DOHH2 (cell line): ENCODE measurements around the gene GPR45.

Experiments used
- H3F3A ChIP-seq: fragments of 200-600 bp; sonication (generic), shearing (Covaris generic); 2 replicates; pipeline ENCODE4 v1.6.0; 2016; ENCODE audit warnings: antibody characterized with exemption, mild to moderate bottlenecking; ENCODE audit not compliant: control insufficient read depth, insufficient read depth
- H3K27ac ChIP-seq: fragments of 200-600 bp; sonication (generic); 2 replicates; pipeline ENCODE4 v1.5.1; 2014; ENCODE audit warnings: low read depth, mild to moderate bottlenecking, low read length, moderate library complexity
- H3K27me3 ChIP-seq: fragments of 200-600 bp; sonication (generic); 2 replicates; pipeline ENCODE4 v1.6.1; 2014; ENCODE audit warnings: mild to moderate bottlenecking, low read length, mixed read lengths; ENCODE audit not compliant: control insufficient read depth
- H3K36me3 ChIP-seq: fragments of 200-600 bp; sonication (generic); 2 replicates; pipeline ENCODE4 v1.6.1; 2014; ENCODE audit warnings: mild to moderate bottlenecking, low read length, moderate library complexity, mixed read lengths; ENCODE audit not compliant: control insufficient read depth
- H3K4me1 ChIP-seq: fragments of 200-600 bp; sonication (generic); 2 replicates; pipeline ENCODE4 v1.6.1; 2014; ENCODE audit warnings: mild to moderate bottlenecking, low read length, mixed read lengths; ENCODE audit not compliant: control insufficient read depth
- H3K4me2 ChIP-seq: fragments of 200-600 bp; sonication (generic); 2 replicates; pipeline ENCODE4 v1.6.0; 2014; ENCODE audit warnings: mild to moderate bottlenecking, low read length, moderate library complexity
- H3K4me3 ChIP-seq: fragments of 200-600 bp; sonication (generic); 2 replicates; pipeline ENCODE4 v1.5.1; 2014; ENCODE audit warnings: mild to moderate bottlenecking, low read length, mixed read lengths
- H3K79me2 ChIP-seq: fragments of 200-600 bp; sonication (generic); 2 replicates; pipeline ENCODE4 v1.6.1; 2014; ENCODE audit warnings: mild to moderate bottlenecking, low read length, mixed read lengths; ENCODE audit not compliant: control insufficient read depth
- H3K9me2 ChIP-seq: fragments of 200-600 bp; sonication (generic); replicated peaks from 2 replicates; pipeline ENCODE4 v1.6.1; 2014; ENCODE audit warnings: mild to moderate bottlenecking, low read length, mixed read lengths; ENCODE audit not compliant: control insufficient read depth
- H3K9me3 ChIP-seq: fragments of 200-600 bp; sonication (generic); 2 replicates; pipeline ENCODE4 v1.6.1; 2014; ENCODE audit warnings: antibody characterized with exemption, low read length, mixed read lengths; ENCODE audit not compliant: control insufficient read depth, insufficient read depth
- H4K20me1 ChIP-seq: fragments of 200-600 bp; sonication (generic); 2 replicates; pipeline ENCODE4 v1.6.0; 2014; ENCODE audit warnings: low read depth, mild to moderate bottlenecking, antibody characterized with exemption, low read length, moderate library complexity; ENCODE audit not compliant: control insufficient read depth, insufficient read depth
- EZH2phosphoT487 ChIP-seq: fragments of 200-600 bp; sonication (generic); IDR thresholded peaks from 2 replicates; pipeline ENCODE4 v1.6.1; 2017; ENCODE audit warnings: borderline replicate concordance, mild to moderate bottlenecking, antibody characterized with exemption, low read length, moderate library complexity, mixed read lengths
- TF ChIP-seq, protein P1 (sequence below): fragments of 200-600 bp; sonication (generic); IDR thresholded peaks from one replicate; pipeline ENCODE4 v1.5.1; 2014; ENCODE audit warnings: antibody characterized with exemption, mild to moderate bottlenecking, low read depth, low read length; ENCODE audit not compliant: poor library complexity, severe bottlenecking

Gene GPR45

DNA sequence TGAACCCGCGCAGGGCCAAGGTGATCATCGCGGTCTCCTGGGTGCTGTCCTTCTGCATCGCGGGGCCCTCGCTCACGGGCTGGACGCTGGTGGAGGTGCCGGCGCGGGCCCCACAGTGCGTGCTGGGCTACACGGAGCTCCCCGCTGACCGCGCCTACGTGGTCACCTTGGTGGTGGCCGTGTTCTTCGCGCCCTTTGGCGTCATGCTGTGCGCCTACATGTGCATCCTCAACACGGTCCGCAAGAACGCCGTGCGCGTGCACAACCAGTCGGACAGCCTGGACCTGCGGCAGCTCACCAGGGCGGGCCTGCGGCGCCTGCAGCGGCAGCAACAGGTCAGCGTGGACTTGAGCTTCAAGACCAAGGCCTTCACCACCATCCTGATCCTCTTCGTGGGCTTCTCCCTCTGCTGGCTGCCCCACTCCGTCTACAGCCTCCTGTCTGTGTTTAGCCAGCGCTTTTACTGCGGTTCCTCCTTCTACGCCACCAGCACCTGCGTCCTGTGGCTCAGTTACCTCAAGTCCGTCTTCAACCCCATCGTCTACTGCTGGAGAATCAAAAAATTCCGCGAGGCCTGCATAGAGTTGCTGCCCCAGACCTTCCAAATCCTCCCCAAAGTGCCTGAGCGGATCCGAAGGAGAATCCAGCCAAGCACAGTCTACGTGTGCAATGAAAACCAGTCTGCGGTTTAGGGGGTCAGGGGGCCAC is 897 bp downstream of the GPR45 start:
- no peak overlapping the region for H3K4me3 ChIP-seq
- H3K27ac ChIP-seq, result no peak overlapping the region
- no peaks in the 10 kb centered on the region for H3K9me2 ChIP-seq
- H3K27me3 ChIP-seq, result no peaks in the 10 kb centered on the region
- H3K9me3 ChIP-seq, result no peaks in the 10 kb centered on the region
- no peaks in the 10 kb centered on the region for H3K79me2 ChIP-seq
- no peaks in the 10 kb centered on the region for H3F3A ChIP-seq
- no peaks in the 10 kb centered on the region for H3K36me3 ChIP-seq
- H4K20me1 ChIP-seq, result no peaks in the 10 kb centered on the region
- TF ChIP-seq EZH2phosphoT487, result no peak
- TF ChIP-seq, protein P1, sequence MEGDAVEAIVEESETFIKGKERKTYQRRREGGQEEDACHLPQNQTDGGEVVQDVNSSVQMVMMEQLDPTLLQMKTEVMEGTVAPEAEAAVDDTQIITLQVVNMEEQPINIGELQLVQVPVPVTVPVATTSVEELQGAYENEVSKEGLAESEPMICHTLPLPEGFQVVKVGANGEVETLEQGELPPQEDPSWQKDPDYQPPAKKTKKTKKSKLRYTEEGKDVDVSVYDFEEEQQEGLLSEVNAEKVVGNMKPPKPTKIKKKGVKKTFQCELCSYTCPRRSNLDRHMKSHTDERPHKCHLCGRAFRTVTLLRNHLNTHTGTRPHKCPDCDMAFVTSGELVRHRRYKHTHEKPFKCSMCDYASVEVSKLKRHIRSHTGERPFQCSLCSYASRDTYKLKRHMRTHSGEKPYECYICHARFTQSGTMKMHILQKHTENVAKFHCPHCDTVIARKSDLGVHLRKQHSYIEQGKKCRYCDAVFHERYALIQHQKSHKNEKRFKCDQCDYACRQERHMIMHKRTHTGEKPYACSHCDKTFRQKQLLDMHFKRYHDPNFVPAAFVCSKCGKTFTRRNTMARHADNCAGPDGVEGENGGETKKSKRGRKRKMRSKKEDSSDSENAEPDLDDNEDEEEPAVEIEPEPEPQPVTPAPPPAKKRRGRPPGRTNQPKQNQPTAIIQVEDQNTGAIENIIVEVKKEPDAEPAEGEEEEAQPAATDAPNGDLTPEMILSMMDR, result no peak
- H3K4me1 ChIP-seq, result peaks cover 7% of the 10 kb centered on the region
- no peak overlapping the region for H3K4me2 ChIP-seq

DNA sequence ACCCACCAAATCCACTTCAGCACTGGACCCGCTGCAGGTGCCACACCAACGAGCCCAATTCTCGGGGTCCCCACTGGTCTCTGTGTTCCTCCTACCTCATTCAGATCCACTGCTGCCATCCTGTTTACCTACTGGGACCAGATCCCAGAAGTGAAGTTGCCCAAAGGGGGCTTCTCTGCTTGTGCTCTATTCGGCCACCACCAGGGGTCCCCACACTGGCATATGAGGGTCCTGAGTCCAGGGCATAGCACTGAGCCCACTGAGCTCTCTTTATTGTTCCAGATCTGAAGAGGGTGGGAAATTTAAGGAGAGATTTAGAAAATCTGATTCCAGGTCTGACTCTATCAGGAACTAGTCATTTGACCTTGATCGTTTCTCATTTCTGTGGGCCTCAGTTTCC is 2.4 kb downstream of the GPR45 start:
- Histone ChIP-seq H3K4me2 (no peak overlapping the region), H3F3A (no peaks in the 10 kb centered on the region), H3K27me3 (no peaks in the 10 kb centered on the region), H3K9me2 (no peaks in the 10 kb centered on the region), H3K4me1 (no peaks in the 10 kb centered on the region), H3K27ac (no peak overlapping the region), H3K4me3 (no peak overlapping the region), H3K9me3 (no peaks in the 10 kb centered on the region), H3K36me3 (no peaks in the 10 kb centered on the region), H3K79me2 (no peaks in the 10 kb centered on the region), H4K20me1 (no peaks in the 10 kb centered on the region)
- TF ChIP-seq, protein P1, result peak; percentile 52
- no peak for TF ChIP-seq EZH2phosphoT487

DNA sequence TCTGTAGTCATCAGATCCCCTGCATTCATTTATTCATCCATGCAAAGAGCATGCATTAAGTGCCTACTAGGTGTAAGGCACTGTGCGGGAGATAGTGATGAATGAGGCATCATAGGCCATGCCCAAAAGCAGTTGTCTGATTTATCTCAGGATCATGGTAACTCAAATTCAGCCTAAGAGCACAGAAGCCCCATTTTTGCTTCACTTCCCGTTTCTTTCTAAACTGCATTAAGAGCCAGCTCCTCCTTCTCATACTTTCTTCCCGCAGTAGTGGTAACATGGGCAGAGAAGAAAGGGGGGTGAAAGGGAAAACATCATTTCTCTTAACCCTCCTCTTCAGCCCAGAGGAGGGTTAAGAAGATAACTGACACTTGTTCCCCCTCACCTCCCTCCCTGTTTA is 2.9 kb downstream of the GPR45 start:
- Histone ChIP-seq H3K36me3 (no peaks in the 10 kb centered on the region), H4K20me1 (no peaks in the 10 kb centered on the region), H3K4me1 (no peaks in the 10 kb centered on the region)

More for the DNA sequence above, 2.9 kb downstream of the GPR45 start:
- Histone ChIP-seq H3K79me2 (no peaks in the 10 kb centered on the region), H3F3A (no peaks in the 10 kb centered on the region), H3K9me3 (no peaks in the 10 kb centered on the region), H3K9me2 (no peaks in the 10 kb centered on the region), H3K27me3 (no peaks in the 10 kb centered on the region), H3K4me2 (no peak overlapping the region), H3K4me3 (no peak overlapping the region), H3K27ac (no peak overlapping the region)
- no peak for TF ChIP-seq EZH2phosphoT487
- TF ChIP-seq, protein P1, result no peak
